OCI-LY1 (cell line): ENCODE results near the gene ANTXR1.

ENCODE experiments used
- H2AFZ ChIP-seq: fragments of 200-600 bp; sonication (generic), shearing (Covaris generic); 2 replicates; pipeline ENCODE4 v1.6.0; 2014; ENCODE audit warnings: antibody characterized with exemption, mild to moderate bottlenecking, low read length
- H3F3A ChIP-seq: fragments of 200-600 bp; sonication (generic), shearing (Covaris generic); 2 replicates; pipeline ENCODE4 v1.6.0; 2014; ENCODE audit warnings: mild to moderate bottlenecking, antibody characterized with exemption, low read length, moderate library complexity; ENCODE audit not compliant: insufficient read depth
- H3K27ac ChIP-seq: fragments of 200-600 bp; sonication (generic); 2 replicates; pipeline ENCODE4 v1.5.1; 2014; ENCODE audit warnings: low read length, mixed run types, mild to moderate bottlenecking, low read depth; ENCODE audit not compliant: poor library complexity, severe bottlenecking
- H3K27me3 ChIP-seq: fragments of 200-600 bp; sonication (generic); 2 replicates; pipeline ENCODE4 v1.6.0; 2014; ENCODE audit warnings: antibody characterized with exemption, mild to moderate bottlenecking, low read length, moderate library complexity; ENCODE audit not compliant: insufficient read depth
- H3K36me3 ChIP-seq: fragments of 200-600 bp; sonication (generic); 2 replicates; pipeline ENCODE4 v1.6.1; 2014; ENCODE audit warnings: mild to moderate bottlenecking, antibody characterized with exemption, low read length, moderate library complexity, mixed read lengths; ENCODE audit not compliant: insufficient read depth
- H3K4me1 ChIP-seq: fragments of 200-600 bp; sonication (generic); 2 replicates; pipeline ENCODE4 v1.5.1; 2014; ENCODE audit warnings: mild to moderate bottlenecking, low read length, moderate library complexity; ENCODE audit not compliant: insufficient read depth, severe bottlenecking
- H3K4me2 ChIP-seq: fragments of 200-600 bp; sonication (generic), shearing (Covaris generic); 2 replicates; pipeline ENCODE4 v1.6.1; 2014; ENCODE audit warnings: low read length
- H3K4me3 ChIP-seq: fragments of 200-600 bp; sonication (generic); 2 replicates; pipeline ENCODE4 v1.5.1; 2014; ENCODE audit warnings: low read length, low read depth, mild to moderate bottlenecking, mixed read lengths; ENCODE audit not compliant: poor library complexity, severe bottlenecking
- H3K79me2 ChIP-seq: fragments of 200-600 bp; shearing (Covaris generic); 2 replicates; pipeline ENCODE4 v1.6.1; 2016; ENCODE audit warnings: mixed run types, low read length, mixed read lengths; ENCODE audit not compliant: insufficient read depth
- H3K9ac ChIP-seq: fragments of 200-600 bp; sonication (generic), shearing (Covaris generic); 2 replicates; pipeline ENCODE4 v1.6.1; 2014; ENCODE audit warnings: mild to moderate bottlenecking, low read length, mixed read lengths
- H3K9me2 ChIP-seq: fragments of 200-600 bp; sonication (generic), shearing (Covaris generic); 2 replicates; pipeline ENCODE4 v1.6.1; 2014; ENCODE audit warnings: low read depth, mild to moderate bottlenecking, low read length, mixed read lengths
- H3K9me3 ChIP-seq: fragments of 200-600 bp; shearing (Covaris generic); 2 replicates; pipeline ENCODE4 v1.6.1; 2014; ENCODE audit warnings: low read length, mixed read lengths
- H4K20me1 ChIP-seq: fragments of 200-600 bp; sonication (generic), shearing (Covaris generic); 2 replicates; pipeline ENCODE4 v1.6.0; 2016; ENCODE audit warnings: mild to moderate bottlenecking, low read length; ENCODE audit not compliant: insufficient read depth
- EZH2 ChIP-seq: fragments of 200-600 bp; sonication (generic), shearing (Covaris generic); IDR thresholded peaks from 2 replicates; pipeline ENCODE4 v1.8.0; 2017; ENCODE audit warnings: borderline replicate concordance, mixed run types, mild to moderate bottlenecking, antibody characterized with exemption, low read length, moderate library complexity, mixed read lengths
- TF ChIP-seq, protein P1 (sequence below): fragments of 200-600 bp; sonication (generic), shearing (Covaris generic); IDR thresholded peaks from 2 replicates; pipeline ENCODE4 v1.5.1; 2017; ENCODE audit warnings: mild to moderate bottlenecking, antibody characterized with exemption, low read length, moderate library complexity, mixed read lengths

The ANTXR1 gene

DNA sequence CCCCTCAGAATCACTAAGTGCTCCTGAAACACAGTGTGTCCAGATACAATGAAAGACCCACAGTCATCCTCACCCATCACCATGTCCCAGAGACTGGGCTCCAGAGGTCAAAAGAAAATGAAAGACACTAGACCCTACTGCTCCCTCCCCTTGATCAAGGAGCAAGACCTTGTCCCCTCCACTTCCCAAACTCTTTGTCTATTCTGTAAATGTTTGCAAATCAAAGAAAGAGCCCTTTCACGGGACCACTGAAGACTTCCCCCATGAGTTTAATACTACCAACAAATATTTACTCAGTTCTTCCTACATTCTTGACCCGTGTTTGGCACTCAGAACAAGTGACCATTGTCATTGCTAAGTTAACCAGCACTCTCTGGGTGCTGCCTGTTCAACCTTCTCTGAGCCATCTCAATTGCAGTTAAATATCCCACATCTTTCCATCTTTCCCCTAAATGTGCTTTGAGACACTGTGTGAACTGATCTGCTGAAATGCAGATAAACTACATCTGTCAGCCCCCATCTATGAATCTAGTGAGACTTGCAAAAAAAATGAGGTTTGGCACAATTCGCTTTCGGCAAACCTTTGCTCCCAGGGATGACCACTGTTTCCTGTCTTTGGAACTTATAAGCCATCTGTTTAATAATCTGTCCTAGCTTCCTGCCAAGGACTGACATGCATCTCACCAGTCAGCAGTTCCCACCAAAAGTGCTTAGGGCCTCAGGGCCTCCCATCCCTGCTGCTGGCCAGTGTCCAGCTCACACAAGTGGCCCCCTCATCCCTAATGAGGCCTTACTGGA, 203.8 kb downstream of the ANTXR1 start:
- Histone ChIP-seq H3K4me2 (no peak overlapping the region), H3K36me3 (no peaks in the 10 kb centered on the region), H3F3A (no peaks in the 10 kb centered on the region), H3K79me2 (no peaks in the 10 kb centered on the region), H2AFZ (no peak overlapping the region), H3K4me3 (no peak overlapping the region), H3K9me2 (no peaks in the 10 kb centered on the region), H3K9ac (no peak overlapping the region), H3K27me3 (no peaks in the 10 kb centered on the region), H3K27ac (no peak overlapping the region), H3K9me3 (no peaks in the 10 kb centered on the region), H3K4me1 (no peaks in the 10 kb centered on the region), H4K20me1 (no peaks in the 10 kb centered on the region)
- no peak for TF ChIP-seq EZH2
- TF ChIP-seq, protein P1, sequence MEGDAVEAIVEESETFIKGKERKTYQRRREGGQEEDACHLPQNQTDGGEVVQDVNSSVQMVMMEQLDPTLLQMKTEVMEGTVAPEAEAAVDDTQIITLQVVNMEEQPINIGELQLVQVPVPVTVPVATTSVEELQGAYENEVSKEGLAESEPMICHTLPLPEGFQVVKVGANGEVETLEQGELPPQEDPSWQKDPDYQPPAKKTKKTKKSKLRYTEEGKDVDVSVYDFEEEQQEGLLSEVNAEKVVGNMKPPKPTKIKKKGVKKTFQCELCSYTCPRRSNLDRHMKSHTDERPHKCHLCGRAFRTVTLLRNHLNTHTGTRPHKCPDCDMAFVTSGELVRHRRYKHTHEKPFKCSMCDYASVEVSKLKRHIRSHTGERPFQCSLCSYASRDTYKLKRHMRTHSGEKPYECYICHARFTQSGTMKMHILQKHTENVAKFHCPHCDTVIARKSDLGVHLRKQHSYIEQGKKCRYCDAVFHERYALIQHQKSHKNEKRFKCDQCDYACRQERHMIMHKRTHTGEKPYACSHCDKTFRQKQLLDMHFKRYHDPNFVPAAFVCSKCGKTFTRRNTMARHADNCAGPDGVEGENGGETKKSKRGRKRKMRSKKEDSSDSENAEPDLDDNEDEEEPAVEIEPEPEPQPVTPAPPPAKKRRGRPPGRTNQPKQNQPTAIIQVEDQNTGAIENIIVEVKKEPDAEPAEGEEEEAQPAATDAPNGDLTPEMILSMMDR: no peak

DNA sequence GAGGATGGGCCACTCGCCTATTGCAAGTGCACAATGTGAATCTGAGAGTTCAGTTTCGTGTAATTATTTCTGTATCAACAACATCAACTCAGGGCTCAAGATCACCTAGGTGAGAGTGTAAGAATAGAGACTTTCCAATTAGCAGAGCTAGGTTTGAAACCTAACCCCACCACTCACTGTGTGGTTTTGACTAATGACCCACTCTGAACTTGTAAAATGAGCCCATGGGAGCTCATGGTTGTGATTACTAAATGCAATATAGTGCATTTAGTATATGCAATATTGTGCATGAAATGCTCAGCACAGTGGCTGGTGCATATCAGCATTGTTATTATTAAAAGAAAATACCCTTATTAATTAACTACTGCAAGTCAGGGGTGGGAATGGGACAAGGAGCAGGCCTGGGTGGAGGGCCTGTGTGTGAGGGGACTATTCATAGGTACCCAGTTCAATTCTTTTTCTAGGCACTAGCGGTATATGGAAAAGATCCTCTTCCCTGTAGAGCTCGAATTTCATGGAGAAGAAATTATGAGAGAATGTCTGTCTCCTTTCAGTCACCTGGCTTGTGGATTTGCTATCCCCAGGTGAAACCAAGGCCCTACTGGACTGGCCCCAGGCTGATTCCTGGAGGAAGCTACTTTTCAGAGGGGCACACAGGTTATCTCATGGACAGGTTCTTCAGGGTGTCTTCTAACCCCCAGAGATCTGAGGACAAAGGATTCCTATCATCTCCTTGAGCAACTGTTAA, 204.5 kb downstream of the ANTXR1 start:
- Histone ChIP-seq H3F3A (no peaks in the 10 kb centered on the region), H3K36me3 (no peaks in the 10 kb centered on the region), H4K20me1 (no peaks in the 10 kb centered on the region), H3K27ac (no peak overlapping the region), H3K4me2 (no peak overlapping the region), H3K4me1 (no peaks in the 10 kb centered on the region), H3K9me2 (no peaks in the 10 kb centered on the region), H3K9me3 (no peaks in the 10 kb centered on the region), H3K27me3 (no peaks in the 10 kb centered on the region), H3K9ac (no peak overlapping the region), H2AFZ (no peak overlapping the region), H3K79me2 (no peaks in the 10 kb centered on the region), H3K4me3 (no peak overlapping the region)
- TF ChIP-seq EZH2: no peak
- TF ChIP-seq, protein P1: no peak

DNA sequence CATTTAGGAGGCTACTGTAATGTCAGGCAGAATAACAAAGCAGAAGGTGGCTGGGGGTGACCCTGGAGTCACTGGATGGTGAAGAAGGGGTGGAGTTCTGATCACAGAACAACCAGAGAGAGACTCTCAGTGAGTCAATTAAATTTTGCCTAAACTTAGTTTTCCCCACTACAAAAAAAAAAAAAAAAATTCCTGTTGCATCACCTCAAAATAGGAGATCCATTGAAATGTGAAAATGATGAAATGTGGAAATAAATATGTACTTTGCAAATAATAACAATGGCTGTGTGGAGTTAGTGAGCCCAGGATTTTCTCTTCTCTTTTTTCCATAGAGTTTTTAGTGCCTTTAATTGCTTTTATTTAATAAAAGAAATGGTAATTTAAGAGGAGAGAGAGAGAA, 208.5 kb downstream of the ANTXR1 start:
- Histone ChIP-seq H3K9me3 (no peaks in the 10 kb centered on the region), H3K27me3 (0 out of 2 replicates have a peak, but pooled peaks cover 4% of the 10 kb centered on the region), H3K9me2 (no peaks in the 10 kb centered on the region), H3K4me2 (no peak overlapping the region), H3K9ac (no peak overlapping the region), H3K4me3 (no peak overlapping the region), H3K79me2 (no peaks in the 10 kb centered on the region), H4K20me1 (no peaks in the 10 kb centered on the region), H3K36me3 (no peaks in the 10 kb centered on the region), H2AFZ (no peak overlapping the region), H3F3A (no peaks in the 10 kb centered on the region), H3K4me1 (no peaks in the 10 kb centered on the region), H3K27ac (no peak overlapping the region)
- TF ChIP-seq EZH2: no peak
- TF ChIP-seq, protein P1: no peak
